Large intestine (tissue), 3 donors: Measurements from ENCODE around the gene C1orf35. TPM values are rescaled to one million over a fixed set of nuclear protein-coding genes. Genes with fewer than 3 reads are reported as not detected.

Experiments
- DNase-seq, 2 donors: peaks; one replicate each; pipeline versions ENCODE4 v3.0.0 to v3.0.0-alpha.2; 2013
- H3K27ac ChIP-seq: one replicate; pipeline ENCODE4 v1.5.1; 2013; ENCODE audit warnings: low read length
- H3K27me3 ChIP-seq: 2 replicates; pipeline ENCODE4 v1.6.1; 2013; ENCODE audit warnings: low read length; ENCODE audit not compliant: control insufficient read depth, insufficient read depth
- H3K36me3 ChIP-seq: 2 replicates; pipeline ENCODE4 v1.6.1; 2013; ENCODE audit warnings: low read length; ENCODE audit not compliant: control insufficient read depth, insufficient read depth
- H3K4me1 ChIP-seq: one replicate; pipeline ENCODE4 v1.6.1; 2013; ENCODE audit warnings: low read length; ENCODE audit not compliant: control insufficient read depth, insufficient read depth
- H3K4me3 ChIP-seq: one replicate; pipeline ENCODE4 v1.5.1; 2013; ENCODE audit warnings: low read length
- H3K9me3 ChIP-seq: one replicate; pipeline ENCODE4 v1.6.1; 2013; ENCODE audit warnings: mild to moderate bottlenecking, low read depth, low read length, moderate library complexity; ENCODE audit not compliant: control insufficient read depth
- WGBS: methylation state at CpG from one replicate; pipeline ENCODE4 v1.1.5; 2013; ENCODE audit warnings: low lambda C conversion rate; ENCODE audit not compliant: insufficient coverage; 5-methylcytosine and 5-hydroxymethylcytosine counted together
- polyA plus RNA-seq: library from polyadenylated mRNA; unstranded; fragments of 120-200 nt; gene quantifications from one replicate; pipeline ENCODE4 v1.2.1, GENCODE V29; 2013

C1orf35 gene
- polyA plus RNA-seq, 1 donor: 17.3 TPM

- no peaks in the 10 kb centered on the region for H3K9me3 ChIP-seq
- H3K27me3 ChIP-seq: no peaks in the 10 kb centered on the region
- H3K4me3 ChIP-seq: peak overlapping the region; percentile 94
- no peak for DNase-seq
- H3K36me3 ChIP-seq: peaks cover 60% of the 10 kb centered on the region
- H3K27ac ChIP-seq: no peak overlapping the region
- peaks cover 13% of the 10 kb centered on the region for H3K4me1 ChIP-seq
- no CpG with 5 or more reads among the region's 15 CpGs for WGBS
These were observed 1.5 kb downstream of the C1orf35 start for GRCh38 chr1:228101614-228101993.

- H3K9me3 ChIP-seq: no peaks in the 10 kb centered on the region
- H3K27ac ChIP-seq: no peak overlapping the region
- H3K4me3 ChIP-seq: no peak overlapping the region
- peaks cover 60% of the 10 kb centered on the region for H3K36me3 ChIP-seq
- peaks cover 13% of the 10 kb centered on the region for H3K4me1 ChIP-seq
- DNase-seq: no peak
- no CpG with 5 or more reads among the region's 12 CpGs for WGBS
- no peaks in the 10 kb centered on the region for H3K27me3 ChIP-seq
These were observed 2.1 kb downstream of the C1orf35 start for GRCh38 chr1:228100822-228101613.

GRCh38 chr1:228099331-228099732 is 3.8 kb downstream of the C1orf35 start:
- peaks cover 13% of the 10 kb centered on the region for H3K4me1 ChIP-seq
- WGBS: no CpG with 5 or more reads among the region's 4 CpGs
- H3K27me3 ChIP-seq: no peaks in the 10 kb centered on the region
- no peak overlapping the region for H3K4me3 ChIP-seq
- DNase-seq: no peak
- H3K36me3 ChIP-seq: peaks cover 64% of the 10 kb centered on the region
- H3K27ac ChIP-seq: no peak overlapping the region
- H3K9me3 ChIP-seq: peaks cover 8% of the 10 kb centered on the region

DNA sequence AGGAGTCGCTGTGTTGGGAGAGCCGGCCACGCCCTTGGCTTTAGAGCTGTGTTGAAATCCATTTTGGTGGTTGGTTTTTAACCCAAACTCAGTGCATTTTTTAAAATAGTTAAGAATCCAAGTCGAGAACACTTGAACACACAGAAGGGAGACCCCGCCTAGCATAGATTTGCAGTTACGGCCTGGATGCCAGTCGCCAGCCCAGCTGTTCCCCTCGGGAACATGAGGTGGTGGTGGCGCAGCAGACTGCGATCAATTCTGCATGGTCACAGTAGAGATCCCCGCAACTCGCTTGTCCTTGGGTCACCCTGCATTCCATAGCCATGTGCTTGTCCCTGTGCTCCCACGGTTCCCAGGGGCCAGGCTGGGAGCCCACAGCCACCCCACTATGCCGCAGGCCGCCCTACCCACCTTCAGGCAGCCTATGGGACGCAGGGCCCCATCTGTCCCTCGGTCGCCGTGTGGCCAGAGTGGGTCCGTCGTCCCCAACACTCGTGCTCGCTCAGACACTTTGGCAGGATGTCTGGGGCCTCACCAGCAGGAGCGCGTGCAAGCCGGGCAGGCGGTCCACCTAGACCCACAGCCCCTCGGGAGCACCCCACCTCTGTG is 4.7 kb downstream of the C1orf35 start:
- WGBS: 86% methylated on average over 1 of the region's 28 CpGs
- Histone ChIP-seq H3K4me3 (no peak overlapping the region), H3K27ac (no peak overlapping the region), H3K36me3 (peaks cover 67% of the 10 kb centered on the region), H3K27me3 (no peaks in the 10 kb centered on the region), H3K4me1 (peaks cover 6% of the 10 kb centered on the region), H3K9me3 (peaks cover 14% of the 10 kb centered on the region)
- DNase-seq: no peak

DNA sequence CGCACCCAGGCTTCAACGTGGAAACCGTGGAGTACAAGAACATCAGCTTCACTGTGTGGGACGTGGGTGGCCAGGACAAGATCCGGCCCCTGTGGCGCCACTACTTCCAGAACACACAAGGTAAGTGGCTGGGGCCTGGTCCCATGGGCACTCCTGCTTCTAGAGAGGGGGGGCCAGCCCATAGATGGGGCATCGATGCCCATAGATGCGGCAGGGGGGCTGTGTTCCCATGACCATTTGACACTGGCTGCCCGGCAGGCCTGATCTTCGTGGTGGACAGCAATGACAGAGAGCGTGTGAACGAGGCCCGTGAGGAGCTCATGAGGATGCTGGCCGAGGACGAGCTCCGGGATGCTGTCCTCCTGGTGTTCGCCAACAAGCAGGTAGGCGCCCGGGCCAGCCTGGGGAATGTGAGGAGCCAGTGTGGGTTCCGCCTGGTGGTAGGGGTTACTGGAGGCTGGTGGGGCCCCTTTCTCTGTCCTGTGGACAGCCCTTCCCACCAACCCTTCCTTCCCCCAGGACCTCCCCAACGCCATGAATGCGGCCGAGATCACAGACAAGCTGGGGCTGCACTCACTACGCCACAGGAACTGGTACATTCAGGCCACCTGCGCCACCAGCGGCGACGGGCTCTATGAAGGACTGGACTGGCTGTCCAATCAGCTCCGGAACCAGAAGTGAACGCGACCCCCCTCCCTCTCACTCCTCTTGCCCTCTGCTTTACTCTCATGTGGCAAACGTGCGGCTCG is 5.6 kb downstream of the C1orf35 start:
- H3K4me3 ChIP-seq: no peak overlapping the region
- H3K9me3 ChIP-seq: peaks cover 14% of the 10 kb centered on the region
- peaks cover 73% of the 10 kb centered on the region for H3K36me3 ChIP-seq
- H3K27me3 ChIP-seq: no peaks in the 10 kb centered on the region
- H3K27ac ChIP-seq: no peak overlapping the region
- DNase-seq: no peak
- peaks cover 5% of the 10 kb centered on the region for H3K4me1 ChIP-seq
- WGBS: no CpG with 5 or more reads among the region's 34 CpGs

DNA sequence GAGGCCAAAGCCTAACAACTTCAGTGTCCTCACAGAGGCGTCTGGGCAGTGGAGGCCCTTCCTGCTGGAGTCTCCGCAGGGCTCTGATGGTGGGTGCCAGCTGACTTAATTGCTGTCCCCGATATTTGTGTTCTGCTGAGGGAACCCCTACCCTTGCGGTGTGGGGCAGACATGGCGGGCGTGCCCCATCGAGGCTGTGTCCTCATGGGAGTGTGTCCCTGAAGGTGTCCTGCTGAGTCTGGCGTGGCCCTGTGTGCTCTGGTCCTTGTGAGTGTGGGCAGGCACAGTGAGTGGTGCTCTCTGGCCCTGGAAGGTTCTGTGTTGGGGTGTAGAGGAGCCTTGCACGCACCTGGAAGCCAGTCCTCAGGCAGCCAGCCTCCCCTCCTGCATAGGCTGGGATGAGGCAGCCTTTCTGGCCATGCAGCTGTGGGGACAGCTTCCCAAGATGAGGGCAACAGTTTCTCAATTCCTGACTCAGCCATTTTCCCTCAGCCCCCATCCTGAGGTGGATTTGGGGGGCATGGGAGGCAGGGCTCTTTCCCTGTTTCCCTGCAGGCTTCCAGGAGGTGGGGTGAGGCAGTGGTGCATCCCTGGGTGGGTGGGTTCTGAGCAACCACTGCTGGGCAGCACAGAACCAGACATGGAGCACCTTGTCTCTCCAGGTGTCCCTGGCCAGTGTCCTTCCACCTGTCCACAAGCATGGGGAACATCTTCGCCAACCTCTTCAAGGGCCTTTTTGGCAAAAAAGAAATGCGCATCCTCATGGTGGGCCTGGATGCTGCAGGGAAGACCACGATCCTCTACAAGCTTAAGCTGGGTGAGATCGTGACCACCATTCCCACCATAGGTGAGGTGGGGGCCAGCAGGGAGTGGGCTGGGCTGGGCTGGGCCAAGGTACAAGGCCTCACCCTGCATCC is 6.5 kb downstream of the C1orf35 start:
- H3K27ac ChIP-seq: no peak overlapping the region
- WGBS: no CpG with 5 or more reads among the region's 13 CpGs
- H3K9me3 ChIP-seq: peaks cover 14% of the 10 kb centered on the region
- H3K4me3 ChIP-seq: no peak overlapping the region
- H3K36me3 ChIP-seq: peaks cover 79% of the 10 kb centered on the region
- DNase-seq: no peak
- H3K27me3 ChIP-seq: no peaks in the 10 kb centered on the region
- peaks cover 2% of the 10 kb centered on the region for H3K4me1 ChIP-seq

GRCh38 chr1:228095938-228096337 is 7.2 kb downstream of the C1orf35 start:
- WGBS: no CpG with 5 or more reads among the region's 8 CpGs
- Histone ChIP-seq H3K9me3 (peaks cover 14% of the 10 kb centered on the region), H3K36me3 (peaks cover 80% of the 10 kb centered on the region)

DNA sequence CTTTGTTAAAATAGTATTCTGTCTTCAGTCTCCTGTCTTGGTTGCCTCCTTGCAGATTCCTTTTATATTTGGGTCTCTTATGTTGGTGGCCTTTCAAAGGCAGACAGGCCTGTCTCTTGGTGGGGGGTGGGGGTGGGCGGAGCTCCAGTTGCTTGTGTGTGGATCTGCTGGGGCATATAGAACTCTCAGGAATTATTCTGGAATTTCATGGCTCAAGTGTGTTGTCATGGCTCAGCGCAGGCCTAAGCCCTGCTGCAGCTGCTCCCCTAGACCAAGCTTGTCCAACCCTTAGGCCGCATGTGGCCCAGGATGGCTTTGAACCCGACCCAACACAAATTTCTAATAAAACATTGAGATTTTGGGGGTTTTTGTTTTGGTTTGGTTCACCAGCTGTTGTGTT is 8.0 kb downstream of the C1orf35 start:
- H3K27ac ChIP-seq: no peak overlapping the region
- DNase-seq: no peak
- no CpG with 5 or more reads among the region's 4 CpGs for WGBS
- H3K4me1 ChIP-seq: peaks cover 10% of the 10 kb centered on the region
- peaks cover 74% of the 10 kb centered on the region for H3K36me3 ChIP-seq
- H3K9me3 ChIP-seq: peaks cover 14% of the 10 kb centered on the region
- H3K27me3 ChIP-seq: no peaks in the 10 kb centered on the region
- H3K4me3 ChIP-seq: no peak overlapping the region

More at GRCh38 chr1:228095938-228096337, 7.2 kb downstream of the C1orf35 start:
- Histone ChIP-seq H3K27me3 (no peaks in the 10 kb centered on the region), H3K4me1 (peaks cover 4% of the 10 kb centered on the region), H3K27ac (no peak overlapping the region), H3K4me3 (no peak overlapping the region)
- no peak for DNase-seq

GRCh38 chr1:228094432-228095016 is 8.6 kb downstream of the C1orf35 start:
- Histone ChIP-seq H3K27ac (no peak overlapping the region), H3K4me3 (no peak overlapping the region), H3K36me3 (peaks cover 72% of the 10 kb centered on the region), H3K9me3 (peaks cover 14% of the 10 kb centered on the region), H3K27me3 (no peaks in the 10 kb centered on the region), H3K4me1 (peaks cover 16% of the 10 kb centered on the region)
- 100% methylated on average over 5 of the region's 13 CpGs for WGBS
- DNase-seq: no peak
